Stimulated activated CD4-positive, alpha-beta T cell treated with anti-CD3 and anti-CD28 coated beads, Interleukin-1b, Interleukin-23, amount 100 ng/mL, for 1 hour (primary cell): ENCODE data around the gene CRTC1.
"Not testable (repeated sequence)": the region's sequence is repeated elsewhere in the genome, so short reads cannot be mapped to it uniquely, and the experiment has no call there.

ENCODE experiments used
- DNase-seq, 2 donors: peaks; one replicate each; pipeline ENCODE4 v3.0.0-alpha.2; 2020; ENCODE audit warnings: low read depth in 2 of 2

The CRTC1 gene

GRCh38 chr19:18726846-18727245, 43.4 kb downstream of the CRTC1 start:
- no peak for DNase-seq

GRCh38 chr19:18727602-18728001, 44.1 kb downstream of the CRTC1 start:
- not testable (repeated sequence) for DNase-seq

GRCh38 chr19:18729933-18730530, 46.6 kb downstream of the CRTC1 start:
- DNase-seq: no peak

GRCh38 chr19:18730885-18731513, 47.5 kb downstream of the CRTC1 start:
- DNase-seq: no peak

GRCh38 chr19:18731562-18732008, 48.1 kb downstream of the CRTC1 start:
- DNase-seq: no peak

GRCh38 chr19:18733196-18733647, 49.7 kb downstream of the CRTC1 start:
- no peak for DNase-seq

GRCh38 chr19:18733762-18734332, 50.4 kb downstream of the CRTC1 start:
- DNase-seq: not testable (repeated sequence)

- DNase-seq: no peak
Observed at GRCh38 chr19:18735324-18735723, 51.8 kb downstream of the CRTC1 start.

GRCh38 chr19:18735752-18736151, 52.3 kb downstream of the CRTC1 start:
- DNase-seq: no peak

GRCh38 chr19:18736415-18737336, 53.2 kb downstream of the CRTC1 start:
- DNase-seq: no peak

- no peak for DNase-seq
Observed at GRCh38 chr19:18737337-18737953, 54.0 kb downstream of the CRTC1 start.

- no peak for DNase-seq
Observed at GRCh38 chr19:18737954-18738351, 54.5 kb downstream of the CRTC1 start.

- DNase-seq: no peak
Observed at GRCh38 chr19:18738961-18739690, 55.6 kb downstream of the CRTC1 start.

- no peak for DNase-seq
Observed at GRCh38 chr19:18741124-18742121, 57.9 kb downstream of the CRTC1 start.

- DNase-seq: no peak
Observed at GRCh38 chr19:18742324-18742723, 58.8 kb downstream of the CRTC1 start.

GRCh38 chr19:18742838-18743783, 59.6 kb downstream of the CRTC1 start:
- no peak for DNase-seq

- no peak for DNase-seq
Observed at GRCh38 chr19:18743784-18744418, 60.4 kb downstream of the CRTC1 start.
